ENCODE data around the gene VMP1.

Gene VMP1

GRCh38 chr17:59800530-59800942, 93.1 kb downstream of the VMP1 start:
- TF ChIP-seq TCF12 (IDR thresholded peaks at IDR 0.05; ENCODE audit: low read depth): no peak
- no peak for TF ChIP-seq RAD21 (IDR thresholded peaks at IDR 0.05; ENCODE audit: low read depth)
- no peak for TF ChIP-seq MAX (IDR thresholded peaks at IDR 0.05)
- no peak for TF ChIP-seq CEBPB (IDR thresholded peaks at IDR 0.05)
- no peak for TF ChIP-seq EGR1 (IDR thresholded peaks at IDR 0.05)
- TF ChIP-seq TEAD4 (IDR thresholded peaks at IDR 0.05): no peak
- no peak for TF ChIP-seq EP300 (IDR thresholded peaks at IDR 0.05; ENCODE audit: borderline replicate concordance)
- no peak for TF ChIP-seq NFIC (IDR thresholded peaks at IDR 0.05)

GRCh38 chr17:59802160-59802559, 94.7 kb downstream of the VMP1 start:
- TF ChIP-seq YY1 (IDR thresholded peaks at IDR 0.05; ENCODE audit: low read depth) (no peak), TAF1 (IDR thresholded peaks at IDR 0.05; ENCODE audit: low read depth) (no peak), USF1 (IDR thresholded peaks at IDR 0.05) (no peak), CEBPB (IDR thresholded peaks at IDR 0.05) (no peak), EGR1 (IDR thresholded peaks at IDR 0.05) (no peak), RAD21 (IDR thresholded peaks at IDR 0.05; ENCODE audit: low read depth) (no peak), NFIC (IDR thresholded peaks at IDR 0.05) (no peak), ZBTB7A (IDR thresholded peaks at IDR 0.05; ENCODE audit: low read depth) (no peak)

DNA sequence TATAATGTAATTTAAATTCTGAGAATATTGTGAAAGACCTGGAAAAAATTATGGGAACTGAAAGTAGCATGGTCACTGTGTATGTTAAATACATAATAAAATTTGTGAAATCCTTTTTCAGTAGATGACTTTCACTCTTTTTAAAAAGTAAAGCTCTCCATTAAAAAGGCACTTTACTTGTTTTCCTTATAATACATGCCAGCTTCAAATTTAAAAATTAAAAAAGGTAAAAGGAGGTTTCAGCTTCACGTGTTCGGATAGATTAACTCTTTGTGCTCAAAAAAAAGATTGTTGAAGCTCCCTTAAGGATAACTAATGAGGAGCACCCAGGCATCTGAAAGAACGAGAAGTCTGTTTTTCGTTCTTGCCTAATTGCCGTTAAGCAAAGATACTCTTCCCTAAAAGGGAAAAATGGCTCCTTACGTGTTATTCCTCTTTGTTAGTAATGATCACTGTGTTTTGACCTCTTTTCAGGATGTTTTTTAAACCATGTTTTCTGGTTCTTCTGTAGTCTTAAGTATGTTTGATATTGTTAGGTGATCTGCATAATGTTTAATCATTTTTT, 97.5 kb downstream of the VMP1 start:
- no peak for TF ChIP-seq MAX (IDR thresholded peaks at IDR 0.05)
- TF ChIP-seq CREB1 (IDR thresholded peaks at IDR 0.05; ENCODE audit: low read depth): no peak
- no peak for TF ChIP-seq USF1 (IDR thresholded peaks at IDR 0.05)
- TF ChIP-seq TCF12 (IDR thresholded peaks at IDR 0.05; ENCODE audit: low read depth): no peak
- TF ChIP-seq FOXM1 (IDR thresholded peaks at IDR 0.05; ENCODE audit: borderline replicate concordance, low read depth): no peak
- no peak for TF ChIP-seq TAF1 (IDR thresholded peaks at IDR 0.05; ENCODE audit: low read depth)
- no peak for TF ChIP-seq RAD21 (IDR thresholded peaks at IDR 0.05; ENCODE audit: low read depth)
- TF ChIP-seq EP300 (IDR thresholded peaks at IDR 0.05; ENCODE audit: borderline replicate concordance): no peak
- no peak for TF ChIP-seq EGR1 (IDR thresholded peaks at IDR 0.05)
- TF ChIP-seq NFIC (IDR thresholded peaks at IDR 0.05): no peak
- TF ChIP-seq TEAD4 (IDR thresholded peaks at IDR 0.05): no peak
- no peak for TF ChIP-seq YY1 (IDR thresholded peaks at IDR 0.05; ENCODE audit: low read depth)
- no peak for TF ChIP-seq CEBPB (IDR thresholded peaks at IDR 0.05)
- no peak for TF ChIP-seq REST (IDR thresholded peaks at IDR 0.05; ENCODE audit: low read depth)
- TF ChIP-seq ZBTB7A (IDR thresholded peaks at IDR 0.05; ENCODE audit: low read depth): no peak

DNA sequence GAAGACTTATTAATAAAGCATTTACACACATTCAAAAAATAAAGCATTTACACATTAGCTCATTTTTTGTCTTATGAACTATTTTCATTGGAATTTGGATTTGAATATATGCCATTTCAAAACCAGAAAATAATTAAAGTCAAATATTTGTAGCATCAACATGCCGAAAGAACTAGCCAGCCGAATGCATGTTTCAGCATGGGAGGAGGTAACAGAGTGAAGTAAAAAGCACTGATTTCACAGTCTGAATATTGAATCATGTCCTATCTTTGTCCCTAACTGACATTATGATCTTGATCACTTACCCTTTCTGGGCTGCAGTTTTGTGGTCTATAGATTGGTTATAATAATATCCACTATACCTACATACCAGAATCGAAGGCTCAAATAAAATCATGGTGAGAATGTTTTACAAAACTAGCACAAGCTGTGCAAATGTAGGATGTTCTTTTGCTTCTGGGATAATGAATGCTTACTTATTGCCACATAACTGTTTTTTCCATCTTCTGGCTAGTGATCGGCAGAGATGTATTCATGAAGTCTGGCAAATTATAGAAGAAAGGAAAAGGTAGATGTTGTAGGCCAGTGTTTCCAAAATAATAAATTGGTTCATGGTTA, 100.5 kb downstream of the VMP1 start:
- TF ChIP-seq ZBTB7A (IDR thresholded peaks at IDR 0.05; ENCODE audit: low read depth) (no peak), EP300 (IDR thresholded peaks at IDR 0.05; ENCODE audit: borderline replicate concordance) (no peak), RAD21 (IDR thresholded peaks at IDR 0.05; ENCODE audit: low read depth) (no peak), MAX (IDR thresholded peaks at IDR 0.05) (no peak), TEAD4 (IDR thresholded peaks at IDR 0.05) (no peak), CREB1 (IDR thresholded peaks at IDR 0.05; ENCODE audit: low read depth) (no peak), NFIC (IDR thresholded peaks at IDR 0.05) (no peak), FOXM1 (IDR thresholded peaks at IDR 0.05; ENCODE audit: borderline replicate concordance, low read depth) (no peak), YY1 (IDR thresholded peaks at IDR 0.05; ENCODE audit: low read depth) (no peak), REST (IDR thresholded peaks at IDR 0.05; ENCODE audit: low read depth) (no peak)

DNA sequence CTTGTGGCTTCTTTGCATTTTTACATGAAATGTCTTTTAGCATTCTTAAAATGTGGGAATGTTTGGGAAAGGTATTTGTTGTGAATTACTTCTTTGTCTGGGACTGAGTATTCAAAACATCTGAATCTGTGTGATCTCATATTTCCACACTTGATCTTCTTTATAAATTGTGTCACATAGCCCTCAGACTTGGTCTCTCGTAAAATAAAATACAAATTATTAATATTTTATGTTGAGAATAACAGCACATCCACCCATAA, 103.4 kb downstream of the VMP1 start:
- TF ChIP-seq TAF1 (IDR thresholded peaks at IDR 0.05; ENCODE audit: low read depth) (no peak), EGR1 (IDR thresholded peaks at IDR 0.05) (no peak), EP300 (IDR thresholded peaks at IDR 0.05; ENCODE audit: borderline replicate concordance) (no peak)

- no peak for TF ChIP-seq NFIC (IDR thresholded peaks at IDR 0.05)
Observed at GRCh38 chr17:59811209-59811608, 103.8 kb downstream of the VMP1 start.
